GM12801 (cell line): ENCODE measurements around the gene CMTM8.

Experiments used
- TF ChIP-seq, protein P1 (sequence below): IDR thresholded peaks from one replicate; pipeline ENCODE4 v1.5.1; 2011; ENCODE audit warnings: control low read depth; ENCODE audit not compliant: insufficient read length; ENCODE audit errors: extremely low read depth

The CMTM8 gene, protein sequence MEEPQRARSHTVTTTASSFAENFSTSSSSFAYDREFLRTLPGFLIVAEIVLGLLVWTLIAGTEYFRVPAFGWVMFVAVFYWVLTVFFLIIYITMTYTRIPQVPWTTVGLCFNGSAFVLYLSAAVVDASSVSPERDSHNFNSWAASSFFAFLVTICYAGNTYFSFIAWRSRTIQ

GRCh38 chr3:32238453-32239306 lies at the start of gene CMTM8:
Gene CMTM8, plus strand, starts transcription at chr3:32238680. Its CDS starts 293 bp downstream, at chr3:32238973.
- TF ChIP-seq, protein P1, sequence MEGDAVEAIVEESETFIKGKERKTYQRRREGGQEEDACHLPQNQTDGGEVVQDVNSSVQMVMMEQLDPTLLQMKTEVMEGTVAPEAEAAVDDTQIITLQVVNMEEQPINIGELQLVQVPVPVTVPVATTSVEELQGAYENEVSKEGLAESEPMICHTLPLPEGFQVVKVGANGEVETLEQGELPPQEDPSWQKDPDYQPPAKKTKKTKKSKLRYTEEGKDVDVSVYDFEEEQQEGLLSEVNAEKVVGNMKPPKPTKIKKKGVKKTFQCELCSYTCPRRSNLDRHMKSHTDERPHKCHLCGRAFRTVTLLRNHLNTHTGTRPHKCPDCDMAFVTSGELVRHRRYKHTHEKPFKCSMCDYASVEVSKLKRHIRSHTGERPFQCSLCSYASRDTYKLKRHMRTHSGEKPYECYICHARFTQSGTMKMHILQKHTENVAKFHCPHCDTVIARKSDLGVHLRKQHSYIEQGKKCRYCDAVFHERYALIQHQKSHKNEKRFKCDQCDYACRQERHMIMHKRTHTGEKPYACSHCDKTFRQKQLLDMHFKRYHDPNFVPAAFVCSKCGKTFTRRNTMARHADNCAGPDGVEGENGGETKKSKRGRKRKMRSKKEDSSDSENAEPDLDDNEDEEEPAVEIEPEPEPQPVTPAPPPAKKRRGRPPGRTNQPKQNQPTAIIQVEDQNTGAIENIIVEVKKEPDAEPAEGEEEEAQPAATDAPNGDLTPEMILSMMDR, result no peak

DNA sequence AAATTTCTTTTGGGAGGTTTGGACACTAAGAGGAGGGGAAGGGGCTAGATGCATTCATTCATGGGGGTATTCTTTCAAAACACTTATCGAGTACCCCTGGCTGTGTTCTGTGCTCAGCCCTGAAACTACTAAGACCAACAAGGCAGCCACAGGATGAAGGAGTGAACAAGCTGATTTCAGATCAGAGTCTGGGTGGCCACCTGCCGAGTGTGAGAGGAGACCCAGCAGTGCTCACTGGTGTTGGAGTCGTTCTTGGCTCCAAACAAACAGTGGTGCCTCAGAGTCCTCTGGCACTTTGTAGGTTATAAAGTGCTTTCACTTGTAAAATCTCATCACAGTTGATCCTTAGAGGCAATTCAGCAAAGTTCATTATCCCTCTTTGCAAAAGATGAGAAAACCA lies 48.8 kb upstream of the CMTM8 start:
- TF ChIP-seq, protein P1, result no peak

GRCh38 chr3:32193101-32193500 lies 45.4 kb upstream of the CMTM8 start:
- TF ChIP-seq, protein P1, result no peak

GRCh38 chr3:32194653-32195052 lies 43.8 kb upstream of the CMTM8 start:
- TF ChIP-seq, protein P1, result no peak

DNA sequence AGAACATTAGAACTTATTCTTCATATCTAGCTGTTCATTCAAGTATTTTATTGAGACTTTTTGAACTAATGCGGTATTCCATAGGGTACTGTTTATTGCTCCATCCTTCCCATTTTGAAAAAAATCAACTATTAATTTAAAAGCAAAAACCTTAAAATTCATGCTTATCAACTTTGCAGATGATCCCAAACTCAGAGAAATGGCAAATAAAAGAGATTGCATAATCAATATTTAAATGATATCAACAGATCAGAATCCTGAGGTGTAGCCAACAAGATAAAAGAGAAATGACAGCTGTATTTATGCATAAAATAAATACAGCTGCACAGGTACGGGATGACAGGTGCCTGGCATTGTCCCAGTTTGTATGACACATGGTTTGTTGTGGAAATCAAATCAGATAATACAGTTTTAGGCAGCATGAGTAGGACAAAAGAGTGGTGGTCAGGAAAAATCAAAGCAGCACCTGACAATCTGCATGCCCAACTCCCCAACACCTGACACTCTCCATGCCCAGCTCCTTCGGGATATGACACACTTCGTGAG lies 42.4 kb upstream of the CMTM8 start:
- TF ChIP-seq, protein P1, result no peak

DNA sequence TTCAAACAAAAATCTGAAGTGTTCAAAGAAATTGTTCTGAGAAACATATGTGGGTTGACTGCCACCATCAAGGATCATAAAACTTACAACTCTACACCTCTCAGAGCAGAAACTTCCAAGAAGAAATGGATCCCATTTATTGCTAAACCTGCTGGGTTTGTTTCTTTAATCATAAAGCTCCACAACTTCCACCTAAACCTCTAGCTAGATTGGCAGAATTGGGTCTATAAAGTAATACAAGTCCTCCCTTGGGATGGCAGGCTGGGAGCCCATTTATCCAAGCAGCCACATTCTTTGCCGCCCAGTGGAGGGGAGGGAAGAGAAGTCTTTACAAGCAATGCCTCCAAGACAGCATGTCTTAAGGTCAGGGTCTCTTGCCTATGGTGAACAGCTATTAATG lies 40.5 kb upstream of the CMTM8 start:
- TF ChIP-seq, protein P1, result no peak

- TF ChIP-seq, protein P1, result no peak
Measured at GRCh38 chr3:32198714-32199113, 39.8 kb upstream of the CMTM8 start.
